ENCODE results near the gene PCNX2.

DNA sequence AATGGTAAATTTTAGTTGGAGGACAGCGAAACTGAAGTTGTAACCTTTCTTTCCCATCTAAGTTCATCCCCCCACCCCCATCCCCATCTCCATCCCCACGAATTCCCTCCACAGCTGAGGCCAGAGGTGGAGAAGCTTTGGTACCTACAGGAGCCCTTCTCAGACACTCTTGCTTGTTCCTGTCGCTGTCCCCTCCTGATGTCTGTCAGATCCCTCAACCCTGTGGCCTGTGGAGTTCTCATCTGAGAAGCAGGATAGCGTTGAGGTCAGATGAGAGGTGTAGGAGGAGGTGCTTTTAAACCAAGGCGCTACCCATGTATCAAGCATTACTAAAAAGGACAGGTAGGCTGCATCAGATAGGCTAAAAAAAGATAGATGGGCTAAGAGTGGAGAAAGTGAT, 344.3 kb downstream of the PCNX2 start:
- TF ChIP-seq, protein P1, sequence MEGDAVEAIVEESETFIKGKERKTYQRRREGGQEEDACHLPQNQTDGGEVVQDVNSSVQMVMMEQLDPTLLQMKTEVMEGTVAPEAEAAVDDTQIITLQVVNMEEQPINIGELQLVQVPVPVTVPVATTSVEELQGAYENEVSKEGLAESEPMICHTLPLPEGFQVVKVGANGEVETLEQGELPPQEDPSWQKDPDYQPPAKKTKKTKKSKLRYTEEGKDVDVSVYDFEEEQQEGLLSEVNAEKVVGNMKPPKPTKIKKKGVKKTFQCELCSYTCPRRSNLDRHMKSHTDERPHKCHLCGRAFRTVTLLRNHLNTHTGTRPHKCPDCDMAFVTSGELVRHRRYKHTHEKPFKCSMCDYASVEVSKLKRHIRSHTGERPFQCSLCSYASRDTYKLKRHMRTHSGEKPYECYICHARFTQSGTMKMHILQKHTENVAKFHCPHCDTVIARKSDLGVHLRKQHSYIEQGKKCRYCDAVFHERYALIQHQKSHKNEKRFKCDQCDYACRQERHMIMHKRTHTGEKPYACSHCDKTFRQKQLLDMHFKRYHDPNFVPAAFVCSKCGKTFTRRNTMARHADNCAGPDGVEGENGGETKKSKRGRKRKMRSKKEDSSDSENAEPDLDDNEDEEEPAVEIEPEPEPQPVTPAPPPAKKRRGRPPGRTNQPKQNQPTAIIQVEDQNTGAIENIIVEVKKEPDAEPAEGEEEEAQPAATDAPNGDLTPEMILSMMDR (IDR thresholded peaks at IDR 0.05), result no peak
- TF ChIP-seq POLR2AphosphoS5 (IDR thresholded peaks at IDR 0.05), result no peak
- no peak for TF ChIP-seq POLR2A (IDR thresholded peaks at IDR 0.05)

Measured in prostate gland (tissue), 2 donors.